Hepatocyte (in vitro differentiated cells): ENCODE results near the gene PDE4D. TPM values are rescaled to one million over a fixed set of nuclear protein-coding genes. Genes with fewer than 3 reads are reported as not detected.
"Not testable (repeated sequence)": the region's sequence is repeated elsewhere in the genome, so short reads cannot be mapped to it uniquely, and the experiment has no call there.

Experiments used
- DNase-seq: peaks from one replicate; pipeline ENCODE4 v3.0.0-alpha.2; 2016; ENCODE audit warnings: low spot score
- H2AFZ ChIP-seq: fragments of 200-600 bp; sonication (generic); 2 replicates; pipeline ENCODE4 v1.6.0; 2016; ENCODE audit warnings: antibody characterized with exemption, mild to moderate bottlenecking
- H3K27ac ChIP-seq: fragments of 200-600 bp; sonication (generic); 2 replicates; pipeline ENCODE4 v1.5.1; 2016; ENCODE audit warnings: mild to moderate bottlenecking
- H3K27me3 ChIP-seq: fragments of 200-600 bp; sonication (generic); 2 replicates; pipeline ENCODE4 v1.6.1; 2016
- H3K36me3 ChIP-seq: fragments of 200-600 bp; sonication (generic); replicated peaks from 2 replicates; pipeline ENCODE4 v1.5.1; 2016; ENCODE audit warnings: low read depth; ENCODE audit not compliant: insufficient read depth
- H3K4me1 ChIP-seq: fragments of 200-600 bp; sonication (generic); 2 replicates; pipeline ENCODE4 v1.5.1; 2016; ENCODE audit warnings: mild to moderate bottlenecking, moderate library complexity; ENCODE audit not compliant: insufficient read depth
- H3K4me2 ChIP-seq: fragments of 200-600 bp; sonication (generic); 2 replicates; pipeline ENCODE4 v1.6.0; 2016
- H3K4me3 ChIP-seq: fragments of 200-600 bp; sonication (generic); 2 replicates; pipeline ENCODE4 v1.5.1; 2016; ENCODE audit warnings: mild to moderate bottlenecking
- H3K79me2 ChIP-seq: fragments of 200-600 bp; sonication (generic); 2 replicates; pipeline ENCODE4 v1.6.0; 2017; ENCODE audit warnings: mild to moderate bottlenecking
- H3K9me2 ChIP-seq: fragments of 200-600 bp; sonication (generic); replicated peaks from 2 replicates; pipeline ENCODE4 v1.6.0; 2017; ENCODE audit warnings: mild to moderate bottlenecking; ENCODE audit not compliant: insufficient read depth
- H3K9me3 ChIP-seq: fragments of 200-600 bp; sonication (generic); 2 replicates; pipeline ENCODE4 v1.5.1; 2016; ENCODE audit warnings: low read depth, mild to moderate bottlenecking
- H4K20me1 ChIP-seq: fragments of 200-600 bp; sonication (generic); 2 replicates; pipeline ENCODE4 v1.6.0; 2016; ENCODE audit warnings: mild to moderate bottlenecking; ENCODE audit not compliant: insufficient read depth, poor library complexity, severe bottlenecking
- EZH2 ChIP-seq: fragments of 200-600 bp; sonication (generic); IDR thresholded peaks from 2 replicates; pipeline ENCODE4 v1.6.1; 2016; ENCODE audit warnings: antibody characterized with exemption, mild to moderate bottlenecking, borderline replicate concordance
- EZH2phosphoT487 ChIP-seq: fragments of 200-600 bp; sonication (generic); IDR thresholded peaks from one replicate; pipeline ENCODE4 v1.6.1; 2018; ENCODE audit warnings: antibody characterized with exemption, mild to moderate bottlenecking, low read depth, moderate library complexity; ENCODE audit not compliant: unreplicated experiment, severe bottlenecking
- WGBS: methylation state at CpG from one replicate; pipeline ENCODE4 v1.1.6; 2016; ENCODE audit warnings: low lambda C conversion rate; ENCODE audit errors: missing lambda C conversion rate; 5-methylcytosine and 5-hydroxymethylcytosine counted together
- polyA plus RNA-seq: library from polyadenylated mRNA; unstranded; fragments of >200 nt; fragmentation: Nextera tagmentation; extraction: Ambion mirVana; gene quantifications from 2 replicates; pipeline ENCODE4 v1.2.1, GENCODE V29; 2016
- total RNA-seq: library from RNA; depleted of rRNA; stranded (reverse); fragments of >200 nt; gene quantifications from 2 replicates; pipeline ENCODE4 v1.2.3, GENCODE V29; 2014
- TF ChIP-seq, protein P1 (sequence below): fragments of 200-600 bp; sonication (generic); IDR thresholded peaks from 2 replicates; pipeline ENCODE4 v1.5.1; 2016; ENCODE audit warnings: antibody characterized with exemption, mild to moderate bottlenecking; ENCODE audit not compliant: poor library complexity

PDE4D gene
- total and polyA plus RNA-seq, 2 experiments from 2014 or later = 14.5 to 45.2 TPM

DNA sequence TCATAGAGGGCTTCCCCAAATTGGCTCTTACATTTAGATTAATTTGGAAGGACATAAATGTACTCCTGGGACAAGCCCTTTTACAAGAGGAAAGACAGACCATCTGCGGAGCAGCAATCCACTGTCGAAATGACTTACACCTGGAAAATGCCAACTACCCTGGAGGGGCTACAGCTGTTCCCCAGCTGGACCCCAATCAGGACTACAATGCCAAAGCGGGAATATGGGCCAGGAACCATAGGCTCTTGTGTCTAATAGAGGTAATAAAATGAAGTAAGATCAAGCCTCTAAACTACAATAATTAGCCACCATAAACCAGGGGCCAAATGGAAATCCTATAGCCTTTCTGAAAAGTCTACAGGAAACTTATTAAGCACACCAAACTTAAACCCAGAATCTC lies 581.3 kb downstream of the PDE4D start:
- Histone ChIP-seq H3K4me2 (no peak overlapping the region), H3K9me3 (no peaks in the 10 kb centered on the region), H3K4me3 (no peak overlapping the region), H3K27me3 (no peaks in the 10 kb centered on the region), H3K27ac (no peak overlapping the region), H3K36me3 (no peaks in the 10 kb centered on the region), H3K9me2 (no peaks in the 10 kb centered on the region), H3K4me1 (peaks cover 8% of the 10 kb centered on the region), H2AFZ (no peak overlapping the region), H4K20me1 (no peaks in the 10 kb centered on the region), H3K79me2 (peaks cover 3% of the 10 kb centered on the region)
- 72% methylated on average over 3 of the region's 3 CpGs for WGBS
- TF ChIP-seq EZH2phosphoT487 (no peak), EZH2 (no peak)
- TF ChIP-seq, protein P1, sequence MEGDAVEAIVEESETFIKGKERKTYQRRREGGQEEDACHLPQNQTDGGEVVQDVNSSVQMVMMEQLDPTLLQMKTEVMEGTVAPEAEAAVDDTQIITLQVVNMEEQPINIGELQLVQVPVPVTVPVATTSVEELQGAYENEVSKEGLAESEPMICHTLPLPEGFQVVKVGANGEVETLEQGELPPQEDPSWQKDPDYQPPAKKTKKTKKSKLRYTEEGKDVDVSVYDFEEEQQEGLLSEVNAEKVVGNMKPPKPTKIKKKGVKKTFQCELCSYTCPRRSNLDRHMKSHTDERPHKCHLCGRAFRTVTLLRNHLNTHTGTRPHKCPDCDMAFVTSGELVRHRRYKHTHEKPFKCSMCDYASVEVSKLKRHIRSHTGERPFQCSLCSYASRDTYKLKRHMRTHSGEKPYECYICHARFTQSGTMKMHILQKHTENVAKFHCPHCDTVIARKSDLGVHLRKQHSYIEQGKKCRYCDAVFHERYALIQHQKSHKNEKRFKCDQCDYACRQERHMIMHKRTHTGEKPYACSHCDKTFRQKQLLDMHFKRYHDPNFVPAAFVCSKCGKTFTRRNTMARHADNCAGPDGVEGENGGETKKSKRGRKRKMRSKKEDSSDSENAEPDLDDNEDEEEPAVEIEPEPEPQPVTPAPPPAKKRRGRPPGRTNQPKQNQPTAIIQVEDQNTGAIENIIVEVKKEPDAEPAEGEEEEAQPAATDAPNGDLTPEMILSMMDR = no peak
- DNase-seq = no peak

DNA sequence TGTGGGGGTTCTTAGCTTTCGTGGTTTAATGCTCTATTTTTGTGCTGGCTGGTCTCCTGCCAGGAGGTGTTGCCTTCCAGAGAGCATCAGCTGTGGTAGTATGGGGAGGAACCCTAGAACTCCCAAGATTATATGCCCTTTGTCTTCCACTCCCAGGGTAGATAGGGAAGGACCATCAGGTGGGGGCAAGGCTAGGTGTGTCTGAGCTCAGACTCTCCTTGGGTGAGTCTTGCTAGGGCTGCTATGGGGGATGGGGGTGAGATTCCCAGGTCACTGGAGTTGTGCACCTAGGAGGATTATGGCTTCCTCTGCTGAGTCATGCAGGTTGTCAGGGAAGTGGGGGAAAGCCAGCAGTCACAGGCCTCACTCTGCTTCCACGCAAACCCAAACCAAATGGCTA lies 584.8 kb downstream of the PDE4D start:
- not testable (repeated sequence) for DNase-seq, H3K36me3 ChIP-seq, H3K4me1 ChIP-seq, H3K9me3 ChIP-seq, H2AFZ ChIP-seq, H3K9me2 ChIP-seq, H3K4me2 ChIP-seq, H3K27me3 ChIP-seq, H3K4me3 ChIP-seq, H3K79me2 ChIP-seq, H4K20me1 ChIP-seq, H3K27ac ChIP-seq
- 92% methylated on average over 2 of the region's 2 CpGs for WGBS

DNA sequence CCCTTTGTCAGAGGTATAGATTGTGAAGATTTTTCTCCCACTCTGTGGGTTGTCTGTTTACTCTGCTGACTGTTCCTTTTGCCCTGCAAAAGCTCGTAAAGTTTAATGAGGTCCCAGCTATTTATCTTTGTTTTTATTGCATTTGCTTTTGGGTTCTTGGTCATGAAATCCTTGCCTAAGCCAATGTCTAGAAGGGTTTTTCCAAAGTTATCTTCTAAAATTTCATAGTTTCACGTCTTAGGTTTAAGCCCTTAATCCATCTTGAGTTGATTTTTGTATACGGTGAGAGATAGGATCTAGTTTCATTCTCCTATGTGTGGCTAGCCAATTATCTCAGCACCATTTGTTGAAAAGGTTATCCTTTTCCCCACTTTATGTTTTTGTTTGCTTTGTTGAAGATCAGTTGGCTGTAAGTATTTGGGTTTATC lies 590.2 kb downstream of the PDE4D start:
- not testable (repeated sequence) for H3K4me3 ChIP-seq, H3K4me1 ChIP-seq, H3K27me3 ChIP-seq, H3K9me3 ChIP-seq, H2AFZ ChIP-seq, H3K79me2 ChIP-seq, H4K20me1 ChIP-seq, DNase-seq, H3K36me3 ChIP-seq, H3K9me2 ChIP-seq
- 11% methylated on average over 3 of the region's 3 CpGs for WGBS
- peak overlapping the region; percentile 61 for H3K27ac ChIP-seq
- peak overlapping the region; percentile 45 for H3K4me2 ChIP-seq

DNA sequence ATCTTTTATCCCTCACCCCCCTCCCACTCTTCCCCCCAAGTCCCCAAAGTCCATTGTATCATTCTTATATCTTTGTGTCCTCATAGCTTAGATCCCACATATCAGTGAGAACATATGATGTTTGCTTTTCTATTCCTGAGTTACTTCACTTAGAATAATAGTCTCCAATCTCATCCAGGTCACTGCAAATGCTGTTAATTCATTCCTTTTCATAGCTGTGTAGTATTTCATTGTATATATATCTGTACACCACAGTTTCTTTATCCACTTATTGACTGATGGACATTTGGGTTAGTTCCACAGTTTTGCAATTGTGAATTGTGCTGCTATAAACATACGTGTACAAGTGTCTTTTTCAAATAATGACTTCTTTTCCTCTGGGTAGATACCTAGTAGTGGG lies 591.0 kb downstream of the PDE4D start:
- WGBS = 88% methylated on average over 1 of the region's 1 CpG
- H3K36me3 ChIP-seq, H3K79me2 ChIP-seq, H3K9me2 ChIP-seq, DNase-seq, H3K4me3 ChIP-seq, H3K4me2 ChIP-seq, H4K20me1 ChIP-seq, H3K9me3 ChIP-seq, H3K4me1 ChIP-seq, H3K27me3 ChIP-seq, H2AFZ ChIP-seq: not testable (repeated sequence)
- peak overlapping the region; percentile 35 for H3K27ac ChIP-seq

DNA sequence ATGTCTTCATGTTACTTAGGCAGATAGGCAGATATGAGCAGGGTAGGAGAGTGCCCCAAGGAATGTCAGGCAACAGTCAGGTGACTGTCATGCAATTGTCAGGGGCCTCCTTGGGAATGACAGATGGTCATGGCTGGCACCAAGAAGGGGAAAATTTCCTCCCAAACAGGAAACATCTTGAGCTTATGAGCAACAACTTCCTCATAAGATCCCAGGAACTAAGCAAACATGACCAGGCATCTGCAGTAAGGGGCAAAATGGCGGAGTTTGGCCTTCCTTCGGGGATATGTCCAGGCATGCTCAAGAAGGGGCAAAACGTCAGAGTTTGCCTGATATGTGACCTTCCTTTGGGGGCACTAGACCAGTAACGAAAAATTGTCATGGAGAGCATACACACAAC lies 591.8 kb downstream of the PDE4D start:
- no peaks in the 10 kb centered on the region for H4K20me1 ChIP-seq
- H3K4me2 ChIP-seq = no peak overlapping the region
- peak overlapping the region; percentile 47 for H3K27ac ChIP-seq
- WGBS = 99% methylated on average over 4 of the region's 4 CpGs
- no peaks in the 10 kb centered on the region for H3K27me3 ChIP-seq
- no peak for TF ChIP-seq EZH2phosphoT487
- TF ChIP-seq, protein P1 = no peak
- no peak for TF ChIP-seq EZH2
- H3K36me3 ChIP-seq = no peaks in the 10 kb centered on the region
- no peak for DNase-seq
- no peaks in the 10 kb centered on the region for H3K9me2 ChIP-seq
- peaks cover 7% of the 10 kb centered on the region for H3K4me1 ChIP-seq
- H2AFZ ChIP-seq = no peak overlapping the region
- no peaks in the 10 kb centered on the region for H3K9me3 ChIP-seq
- no peak overlapping the region for H3K4me3 ChIP-seq
- no peaks in the 10 kb centered on the region for H3K79me2 ChIP-seq
